ENCODE data around the gene AP3B1. TPM values are rescaled to one million over a fixed set of nuclear protein-coding genes. Genes with fewer than 3 reads are reported as not detected.

Gene AP3B1
- total and polyA plus RNA-seq, 2 of the 8 experiments (the other 6 are each of a cell fraction or from before 2014, with no cell fraction given): 45.8 to 48.3 TPM

DNA sequence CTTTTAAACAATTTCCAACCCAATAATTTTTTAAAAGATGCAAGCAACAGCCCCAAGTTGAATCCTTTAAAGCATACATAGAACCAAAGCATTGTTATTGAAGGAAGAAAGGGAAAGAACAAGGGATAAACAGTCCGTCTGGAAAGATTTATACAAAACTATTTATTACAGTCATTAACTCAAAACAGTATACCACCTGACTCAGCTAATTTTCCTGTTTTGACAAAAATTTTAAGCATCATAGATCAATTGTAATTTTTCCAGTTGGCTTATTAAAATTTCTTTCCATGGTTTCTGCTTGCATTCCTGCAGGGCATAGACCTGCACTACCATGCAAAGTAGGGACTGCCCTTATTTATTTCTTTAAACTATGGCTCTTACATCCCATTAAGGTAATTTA is 29.9 kb downstream of the AP3B1 start (continued):
- TF ChIP-seq, protein P1, sequence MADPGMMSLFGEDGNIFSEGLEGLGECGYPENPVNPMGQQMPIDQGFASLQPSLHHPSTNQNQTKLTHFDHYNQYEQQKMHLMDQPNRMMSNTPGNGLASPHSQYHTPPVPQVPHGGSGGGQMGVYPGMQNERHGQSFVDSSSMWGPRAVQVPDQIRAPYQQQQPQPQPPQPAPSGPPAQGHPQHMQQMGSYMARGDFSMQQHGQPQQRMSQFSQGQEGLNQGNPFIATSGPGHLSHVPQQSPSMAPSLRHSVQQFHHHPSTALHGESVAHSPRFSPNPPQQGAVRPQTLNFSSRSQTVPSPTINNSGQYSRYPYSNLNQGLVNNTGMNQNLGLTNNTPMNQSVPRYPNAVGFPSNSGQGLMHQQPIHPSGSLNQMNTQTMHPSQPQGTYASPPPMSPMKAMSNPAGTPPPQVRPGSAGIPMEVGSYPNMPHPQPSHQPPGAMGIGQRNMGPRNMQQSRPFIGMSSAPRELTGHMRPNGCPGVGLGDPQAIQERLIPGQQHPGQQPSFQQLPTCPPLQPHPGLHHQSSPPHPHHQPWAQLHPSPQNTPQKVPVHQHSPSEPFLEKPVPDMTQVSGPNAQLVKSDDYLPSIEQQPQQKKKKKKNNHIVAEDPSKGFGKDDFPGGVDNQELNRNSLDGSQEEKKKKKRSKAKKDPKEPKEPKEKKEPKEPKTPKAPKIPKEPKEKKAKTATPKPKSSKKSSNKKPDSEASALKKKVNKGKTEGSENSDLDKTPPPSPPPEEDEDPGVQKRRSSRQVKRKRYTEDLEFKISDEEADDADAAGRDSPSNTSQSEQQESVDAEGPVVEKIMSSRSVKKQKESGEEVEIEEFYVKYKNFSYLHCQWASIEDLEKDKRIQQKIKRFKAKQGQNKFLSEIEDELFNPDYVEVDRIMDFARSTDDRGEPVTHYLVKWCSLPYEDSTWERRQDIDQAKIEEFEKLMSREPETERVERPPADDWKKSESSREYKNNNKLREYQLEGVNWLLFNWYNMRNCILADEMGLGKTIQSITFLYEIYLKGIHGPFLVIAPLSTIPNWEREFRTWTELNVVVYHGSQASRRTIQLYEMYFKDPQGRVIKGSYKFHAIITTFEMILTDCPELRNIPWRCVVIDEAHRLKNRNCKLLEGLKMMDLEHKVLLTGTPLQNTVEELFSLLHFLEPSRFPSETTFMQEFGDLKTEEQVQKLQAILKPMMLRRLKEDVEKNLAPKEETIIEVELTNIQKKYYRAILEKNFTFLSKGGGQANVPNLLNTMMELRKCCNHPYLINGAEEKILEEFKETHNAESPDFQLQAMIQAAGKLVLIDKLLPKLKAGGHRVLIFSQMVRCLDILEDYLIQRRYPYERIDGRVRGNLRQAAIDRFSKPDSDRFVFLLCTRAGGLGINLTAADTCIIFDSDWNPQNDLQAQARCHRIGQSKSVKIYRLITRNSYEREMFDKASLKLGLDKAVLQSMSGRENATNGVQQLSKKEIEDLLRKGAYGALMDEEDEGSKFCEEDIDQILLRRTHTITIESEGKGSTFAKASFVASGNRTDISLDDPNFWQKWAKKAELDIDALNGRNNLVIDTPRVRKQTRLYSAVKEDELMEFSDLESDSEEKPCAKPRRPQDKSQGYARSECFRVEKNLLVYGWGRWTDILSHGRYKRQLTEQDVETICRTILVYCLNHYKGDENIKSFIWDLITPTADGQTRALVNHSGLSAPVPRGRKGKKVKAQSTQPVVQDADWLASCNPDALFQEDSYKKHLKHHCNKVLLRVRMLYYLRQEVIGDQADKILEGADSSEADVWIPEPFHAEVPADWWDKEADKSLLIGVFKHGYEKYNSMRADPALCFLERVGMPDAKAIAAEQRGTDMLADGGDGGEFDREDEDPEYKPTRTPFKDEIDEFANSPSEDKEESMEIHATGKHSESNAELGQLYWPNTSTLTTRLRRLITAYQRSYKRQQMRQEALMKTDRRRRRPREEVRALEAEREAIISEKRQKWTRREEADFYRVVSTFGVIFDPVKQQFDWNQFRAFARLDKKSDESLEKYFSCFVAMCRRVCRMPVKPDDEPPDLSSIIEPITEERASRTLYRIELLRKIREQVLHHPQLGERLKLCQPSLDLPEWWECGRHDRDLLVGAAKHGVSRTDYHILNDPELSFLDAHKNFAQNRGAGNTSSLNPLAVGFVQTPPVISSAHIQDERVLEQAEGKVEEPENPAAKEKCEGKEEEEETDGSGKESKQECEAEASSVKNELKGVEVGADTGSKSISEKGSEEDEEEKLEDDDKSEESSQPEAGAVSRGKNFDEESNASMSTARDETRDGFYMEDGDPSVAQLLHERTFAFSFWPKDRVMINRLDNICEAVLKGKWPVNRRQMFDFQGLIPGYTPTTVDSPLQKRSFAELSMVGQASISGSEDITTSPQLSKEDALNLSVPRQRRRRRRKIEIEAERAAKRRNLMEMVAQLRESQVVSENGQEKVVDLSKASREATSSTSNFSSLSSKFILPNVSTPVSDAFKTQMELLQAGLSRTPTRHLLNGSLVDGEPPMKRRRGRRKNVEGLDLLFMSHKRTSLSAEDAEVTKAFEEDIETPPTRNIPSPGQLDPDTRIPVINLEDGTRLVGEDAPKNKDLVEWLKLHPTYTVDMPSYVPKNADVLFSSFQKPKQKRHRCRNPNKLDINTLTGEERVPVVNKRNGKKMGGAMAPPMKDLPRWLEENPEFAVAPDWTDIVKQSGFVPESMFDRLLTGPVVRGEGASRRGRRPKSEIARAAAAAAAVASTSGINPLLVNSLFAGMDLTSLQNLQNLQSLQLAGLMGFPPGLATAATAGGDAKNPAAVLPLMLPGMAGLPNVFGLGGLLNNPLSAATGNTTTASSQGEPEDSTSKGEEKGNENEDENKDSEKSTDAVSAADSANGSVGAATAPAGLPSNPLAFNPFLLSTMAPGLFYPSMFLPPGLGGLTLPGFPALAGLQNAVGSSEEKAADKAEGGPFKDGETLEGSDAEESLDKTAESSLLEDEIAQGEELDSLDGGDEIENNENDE (IDR thresholded peaks at IDR 0.05; ENCODE audit: insufficient replicate concordance, low read length): no peak
- no peak for TF ChIP-seq PHF8 (conservative IDR thresholded peaks at IDR 0.05; ENCODE audit: low read depth, low read length)
- no peak for TF ChIP-seq HDAC6 (IDR thresholded peaks at IDR 0.05; ENCODE audit: low read depth, low read length)
- no peak for TF ChIP-seq SP1 (IDR thresholded peaks at IDR 0.05; ENCODE audit: low read depth, low read length)
- TF ChIP-seq SUZ12 (IDR thresholded peaks at IDR 0.05; ENCODE audit: low read length): no peak
- TF ChIP-seq SIN3A (conservative IDR thresholded peaks at IDR 0.05 in 1 of 2, IDR thresholded peaks at IDR 0.05 in 1 of 2; ENCODE audit: low read depth in 1 of 2, low read length in 2 of 2): no peak
- TF ChIP-seq CBX8 (IDR thresholded peaks at IDR 0.05; ENCODE audit: borderline replicate concordance, low read depth, low read length): no peak
- no peak for TF ChIP-seq SIX5 (IDR thresholded peaks at IDR 0.05; ENCODE audit: low read depth, low read length)
- no peak for TF ChIP-seq SRF (IDR thresholded peaks at IDR 0.05; ENCODE audit: low read depth, low read length)
- no peak for TF ChIP-seq EZH2 (IDR thresholded peaks at IDR 0.05; ENCODE audit: low read depth, low read length, severe bottlenecking)
- no peak for TF ChIP-seq CBX5 (IDR thresholded peaks at IDR 0.05; ENCODE audit: low read depth, low read length)
- no peak for TF ChIP-seq POLR2A (IDR thresholded peaks at IDR 0.05; ENCODE audit: control extremely low read depth in 1 of 2, low read depth in 2 of 2, low read length in 2 of 2)
- no peak for TF ChIP-seq SP2 (IDR thresholded peaks at IDR 0.05; ENCODE audit: low read length)

Measured in H1 (cell line).